Ovary (tissue), 3 donors: ENCODE data around the gene RNU4-1.

ENCODE experiments used
- EP300 ChIP-seq: sonication (generic); formaldehyde crosslinking; IDR thresholded peaks from one replicate; pipeline ENCODE4 v1.6.1; 2017; ENCODE audit warnings: antibody characterized with exemption
- TF ChIP-seq, protein P1 (sequence below), 3 donors: fragments of 450-650 bp in 2 of 3; fragments of 200-600 bp in 1 of 3; IDR thresholded peaks; one replicate each; pipeline versions ENCODE4 v1.5.1 to v1.8.0; 2016 to 2022; ENCODE audit warnings: antibody characterized with exemption in 3 of 3, mild to moderate bottlenecking in 1 of 3
- donor health status: DM: no; HTN: no; CAD: no.

- TF ChIP-seq, protein P1, sequence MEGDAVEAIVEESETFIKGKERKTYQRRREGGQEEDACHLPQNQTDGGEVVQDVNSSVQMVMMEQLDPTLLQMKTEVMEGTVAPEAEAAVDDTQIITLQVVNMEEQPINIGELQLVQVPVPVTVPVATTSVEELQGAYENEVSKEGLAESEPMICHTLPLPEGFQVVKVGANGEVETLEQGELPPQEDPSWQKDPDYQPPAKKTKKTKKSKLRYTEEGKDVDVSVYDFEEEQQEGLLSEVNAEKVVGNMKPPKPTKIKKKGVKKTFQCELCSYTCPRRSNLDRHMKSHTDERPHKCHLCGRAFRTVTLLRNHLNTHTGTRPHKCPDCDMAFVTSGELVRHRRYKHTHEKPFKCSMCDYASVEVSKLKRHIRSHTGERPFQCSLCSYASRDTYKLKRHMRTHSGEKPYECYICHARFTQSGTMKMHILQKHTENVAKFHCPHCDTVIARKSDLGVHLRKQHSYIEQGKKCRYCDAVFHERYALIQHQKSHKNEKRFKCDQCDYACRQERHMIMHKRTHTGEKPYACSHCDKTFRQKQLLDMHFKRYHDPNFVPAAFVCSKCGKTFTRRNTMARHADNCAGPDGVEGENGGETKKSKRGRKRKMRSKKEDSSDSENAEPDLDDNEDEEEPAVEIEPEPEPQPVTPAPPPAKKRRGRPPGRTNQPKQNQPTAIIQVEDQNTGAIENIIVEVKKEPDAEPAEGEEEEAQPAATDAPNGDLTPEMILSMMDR (IDR thresholded peaks at IDR 0.05), result no peak
- no peak for TF ChIP-seq EP300
These were observed 14.6 kb downstream of the RNU4-1 start for GRCh38 chr12:120278137-120279069.
